ENCODE data around the gene ASTN2. TPM values are rescaled to one million over a fixed set of nuclear protein-coding genes. Genes with fewer than 3 reads are reported as not detected.

The ASTN2 gene
- total and polyA plus RNA-seq, 9 of the 15 experiments (the other 6 are each of a cell fraction or from before 2014, with no cell fraction given) = 0.56 to 3.5 (median 1.9) TPM

DNA sequence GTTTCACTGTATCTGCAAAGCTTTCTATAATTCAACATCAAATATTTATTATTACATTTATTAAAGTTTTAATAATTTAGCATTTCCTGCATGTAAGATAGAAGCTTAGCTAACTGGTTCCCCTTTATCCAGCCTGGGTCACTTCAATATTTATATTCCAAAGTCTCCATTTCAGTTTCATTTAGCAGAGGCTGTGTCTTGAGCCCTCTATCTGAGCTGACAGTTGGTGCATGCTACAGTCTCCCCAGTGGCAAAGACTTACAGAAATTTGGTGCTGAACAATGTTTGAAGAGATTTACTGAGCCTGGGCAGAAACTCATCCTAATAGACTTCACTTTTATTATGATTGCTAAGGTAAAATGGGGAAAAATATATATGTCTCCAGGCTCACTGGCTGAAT, 448.7 kb downstream of the ASTN2 start:
- POLR2A ChIA-PET = no interaction called here
- no peak overlapping the region for H3K9ac ChIP-seq (ENCODE audit: insufficient read depth in 1 of 2, low read depth in 2 of 2, low read length in 2 of 2)
- in situ Hi-C loops (cut with MboI) = no loop called here
- intact Hi-C loops (cut with micrococcal nuclease) = no loop called here
- no peaks in the 10 kb centered on the region for H3K36me3 ChIP-seq (ENCODE audit: control insufficient read depth, insufficient read depth, low read length)
- no peaks in the 10 kb centered on the region for H3K9me1 ChIP-seq (ENCODE audit: control insufficient read depth, insufficient read depth, low read length)
- H3K4me2 ChIP-seq (ENCODE audit: insufficient read depth, low read length) = no peak overlapping the region
- no TSS peak for BruUV-seq (replicated peaks)
- no peak for ATAC-seq
- H3K79me2 ChIP-seq (ENCODE audit: control insufficient read depth, insufficient read depth, low read length) = no peaks in the 10 kb centered on the region
- H3K4me1 ChIP-seq (replicated peaks in 1 of 2; ENCODE audit: control insufficient read depth in 2 of 2, insufficient read depth in 2 of 2, low read length in 2 of 2) = no peaks in the 10 kb centered on the region
- no peak for DNase-seq (ENCODE audit: extremely low read depth in 1 of 4, low spot score in 3 of 4)
- no peaks in the 10 kb centered on the region for H3K27me3 ChIP-seq (ENCODE audit: control insufficient read depth in 2 of 2, insufficient read depth in 2 of 2, low read length in 2 of 2)
- TF ChIP-seq, protein P1, sequence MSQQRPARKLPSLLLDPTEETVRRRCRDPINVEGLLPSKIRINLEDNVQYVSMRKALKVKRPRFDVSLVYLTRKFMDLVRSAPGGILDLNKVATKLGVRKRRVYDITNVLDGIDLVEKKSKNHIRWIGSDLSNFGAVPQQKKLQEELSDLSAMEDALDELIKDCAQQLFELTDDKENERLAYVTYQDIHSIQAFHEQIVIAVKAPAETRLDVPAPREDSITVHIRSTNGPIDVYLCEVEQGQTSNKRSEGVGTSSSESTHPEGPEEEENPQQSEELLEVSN (IDR thresholded peaks at IDR 0.05; ENCODE audit: borderline replicate concordance in 1 of 2, extremely low read depth in 1 of 2, insufficient read depth in 1 of 2, insufficient read length in 1 of 2, low read depth in 1 of 2, low read length in 1 of 2, poor library complexity in 1 of 2, severe bottlenecking in 1 of 2) = no peak
- no peak for TF ChIP-seq TBL1XR1 (IDR thresholded peaks at IDR 0.05; ENCODE audit: low read length in 2 of 2)
- TF ChIP-seq CBX1 (IDR thresholded peaks at IDR 0.05; ENCODE audit: low read depth) = no peak
- TF ChIP-seq KAT7 (CRISPR knock-in tag; IDR thresholded peaks at IDR 0.05; ENCODE audit: borderline replicate concordance) = no peak
- no peak for TF ChIP-seq MYC (IDR thresholded peaks at IDR 0.05; ENCODE audit: low read depth, low read length)
- TF ChIP-seq MYC (CRISPR knock-in tag; IDR thresholded peaks at IDR 0.05; ENCODE audit: borderline replicate concordance, low read depth) = no peak
- no peak for TF ChIP-seq HDAC6 (IDR thresholded peaks at IDR 0.05; ENCODE audit: low read depth, low read length)
- TF ChIP-seq, protein P2, sequence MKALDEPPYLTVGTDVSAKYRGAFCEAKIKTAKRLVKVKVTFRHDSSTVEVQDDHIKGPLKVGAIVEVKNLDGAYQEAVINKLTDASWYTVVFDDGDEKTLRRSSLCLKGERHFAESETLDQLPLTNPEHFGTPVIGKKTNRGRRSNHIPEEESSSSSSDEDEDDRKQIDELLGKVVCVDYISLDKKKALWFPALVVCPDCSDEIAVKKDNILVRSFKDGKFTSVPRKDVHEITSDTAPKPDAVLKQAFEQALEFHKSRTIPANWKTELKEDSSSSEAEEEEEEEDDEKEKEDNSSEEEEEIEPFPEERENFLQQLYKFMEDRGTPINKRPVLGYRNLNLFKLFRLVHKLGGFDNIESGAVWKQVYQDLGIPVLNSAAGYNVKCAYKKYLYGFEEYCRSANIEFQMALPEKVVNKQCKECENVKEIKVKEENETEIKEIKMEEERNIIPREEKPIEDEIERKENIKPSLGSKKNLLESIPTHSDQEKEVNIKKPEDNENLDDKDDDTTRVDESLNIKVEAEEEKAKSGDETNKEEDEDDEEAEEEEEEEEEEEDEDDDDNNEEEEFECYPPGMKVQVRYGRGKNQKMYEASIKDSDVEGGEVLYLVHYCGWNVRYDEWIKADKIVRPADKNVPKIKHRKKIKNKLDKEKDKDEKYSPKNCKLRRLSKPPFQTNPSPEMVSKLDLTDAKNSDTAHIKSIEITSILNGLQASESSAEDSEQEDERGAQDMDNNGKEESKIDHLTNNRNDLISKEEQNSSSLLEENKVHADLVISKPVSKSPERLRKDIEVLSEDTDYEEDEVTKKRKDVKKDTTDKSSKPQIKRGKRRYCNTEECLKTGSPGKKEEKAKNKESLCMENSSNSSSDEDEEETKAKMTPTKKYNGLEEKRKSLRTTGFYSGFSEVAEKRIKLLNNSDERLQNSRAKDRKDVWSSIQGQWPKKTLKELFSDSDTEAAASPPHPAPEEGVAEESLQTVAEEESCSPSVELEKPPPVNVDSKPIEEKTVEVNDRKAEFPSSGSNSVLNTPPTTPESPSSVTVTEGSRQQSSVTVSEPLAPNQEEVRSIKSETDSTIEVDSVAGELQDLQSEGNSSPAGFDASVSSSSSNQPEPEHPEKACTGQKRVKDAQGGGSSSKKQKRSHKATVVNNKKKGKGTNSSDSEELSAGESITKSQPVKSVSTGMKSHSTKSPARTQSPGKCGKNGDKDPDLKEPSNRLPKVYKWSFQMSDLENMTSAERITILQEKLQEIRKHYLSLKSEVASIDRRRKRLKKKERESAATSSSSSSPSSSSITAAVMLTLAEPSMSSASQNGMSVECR (CRISPR knock-in tag; IDR thresholded peaks at IDR 0.05) = no peak
- no peak for TF ChIP-seq MAFG (tag; conservative IDR thresholded peaks at IDR 0.05)
- no peak for TF ChIP-seq GABPB2 (CRISPR knock-in tag; conservative IDR thresholded peaks at IDR 0.05)
- no peak for TF ChIP-seq SMARCC2 (IDR thresholded peaks at IDR 0.05; ENCODE audit: low read depth)
- no peak for TF ChIP-seq ZNF75A (CRISPR knock-in tag; IDR thresholded peaks at IDR 0.05)
- no peak for TF ChIP-seq ZNF707 (CRISPR knock-in tag; conservative IDR thresholded peaks at IDR 0.05)
- no peak for TF ChIP-seq HNRNPK (IDR thresholded peaks at IDR 0.05; ENCODE audit: low read depth, low read length, poor library complexity, severe bottlenecking)
- TF ChIP-seq, protein P3, sequence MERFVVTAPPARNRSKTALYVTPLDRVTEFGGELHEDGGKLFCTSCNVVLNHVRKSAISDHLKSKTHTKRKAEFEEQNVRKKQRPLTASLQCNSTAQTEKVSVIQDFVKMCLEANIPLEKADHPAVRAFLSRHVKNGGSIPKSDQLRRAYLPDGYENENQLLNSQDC (CRISPR knock-in tag; IDR thresholded peaks at IDR 0.05) = no peak
- peaks cover 2% of the 10 kb centered on the region; the same call in 1 of the 2 replicates for H3K9me3 ChIP-seq (replicated peaks; ENCODE audit: control insufficient read depth, insufficient read depth, low read depth, low read length)
- no peak overlapping the region for H3K27ac ChIP-seq (ENCODE audit: extremely low read depth, low read depth, low read length)
- no peak overlapping the region for H3K4me3 ChIP-seq
- FAIRE-seq = no peak
- no peak overlapping the region for H2AFZ ChIP-seq (ENCODE audit: low read depth, low read length)
- CTCF ChIA-PET (ENCODE audit: low intra/inter-chr PET ratio) = no interaction called here
- no peaks in the 10 kb centered on the region for H4K20me1 ChIP-seq (replicated peaks; ENCODE audit: control insufficient read depth, insufficient read depth, low read length)

Data from K562 (cell line).